Left hindlimb (tissue), 1 donor: ENCODE data around the gene PLEKHN1.
"Not testable (repeated sequence)": the region's sequence is repeated elsewhere in the genome, so short reads cannot be mapped to it uniquely, and the experiment has no call there.

Experiments
- DNase-seq: peaks from one replicate; pipeline ENCODE4 v3.0.0-alpha.2; 2018

PLEKHN1 gene

DNA sequence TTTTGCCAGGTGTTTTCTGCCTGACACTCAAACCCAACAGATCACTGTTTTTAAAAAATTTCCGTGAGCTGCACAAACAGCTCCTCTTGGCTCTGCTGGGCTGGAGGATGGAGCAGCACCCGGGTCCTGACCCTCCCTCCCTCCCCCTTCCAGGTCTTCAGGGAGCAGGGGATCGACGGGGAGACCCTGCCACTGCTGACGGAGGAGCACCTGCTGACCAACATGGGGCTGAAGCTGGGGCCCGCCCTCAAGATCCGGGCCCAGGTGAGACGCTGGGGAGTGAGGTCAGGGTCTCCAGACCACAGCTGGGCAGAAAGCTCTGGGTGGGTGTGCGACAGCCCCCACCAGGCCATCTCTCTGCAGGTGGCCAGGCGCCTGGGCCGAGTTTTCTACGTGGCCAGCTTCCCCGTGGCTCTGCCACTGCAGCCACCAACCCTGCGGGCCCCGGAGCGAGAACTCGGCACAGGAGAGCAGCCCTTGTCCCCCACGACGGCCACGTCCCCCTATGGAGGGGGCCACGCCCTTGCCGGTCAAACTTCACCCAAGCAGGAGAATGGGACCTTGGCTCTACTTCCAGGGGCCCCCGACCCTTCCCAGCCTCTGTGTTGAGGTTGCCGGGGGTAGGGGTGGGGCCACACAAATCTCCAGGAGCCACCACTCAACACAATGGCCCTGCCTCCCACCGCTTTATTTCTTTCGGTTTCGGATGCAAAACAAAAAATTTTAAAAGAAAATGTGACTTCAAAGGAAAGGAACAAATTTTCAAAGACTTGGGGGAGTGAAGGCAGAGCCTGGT lies 22.5 kb upstream of the PLEKHN1 start:
- DNase-seq, result no peak

DNA sequence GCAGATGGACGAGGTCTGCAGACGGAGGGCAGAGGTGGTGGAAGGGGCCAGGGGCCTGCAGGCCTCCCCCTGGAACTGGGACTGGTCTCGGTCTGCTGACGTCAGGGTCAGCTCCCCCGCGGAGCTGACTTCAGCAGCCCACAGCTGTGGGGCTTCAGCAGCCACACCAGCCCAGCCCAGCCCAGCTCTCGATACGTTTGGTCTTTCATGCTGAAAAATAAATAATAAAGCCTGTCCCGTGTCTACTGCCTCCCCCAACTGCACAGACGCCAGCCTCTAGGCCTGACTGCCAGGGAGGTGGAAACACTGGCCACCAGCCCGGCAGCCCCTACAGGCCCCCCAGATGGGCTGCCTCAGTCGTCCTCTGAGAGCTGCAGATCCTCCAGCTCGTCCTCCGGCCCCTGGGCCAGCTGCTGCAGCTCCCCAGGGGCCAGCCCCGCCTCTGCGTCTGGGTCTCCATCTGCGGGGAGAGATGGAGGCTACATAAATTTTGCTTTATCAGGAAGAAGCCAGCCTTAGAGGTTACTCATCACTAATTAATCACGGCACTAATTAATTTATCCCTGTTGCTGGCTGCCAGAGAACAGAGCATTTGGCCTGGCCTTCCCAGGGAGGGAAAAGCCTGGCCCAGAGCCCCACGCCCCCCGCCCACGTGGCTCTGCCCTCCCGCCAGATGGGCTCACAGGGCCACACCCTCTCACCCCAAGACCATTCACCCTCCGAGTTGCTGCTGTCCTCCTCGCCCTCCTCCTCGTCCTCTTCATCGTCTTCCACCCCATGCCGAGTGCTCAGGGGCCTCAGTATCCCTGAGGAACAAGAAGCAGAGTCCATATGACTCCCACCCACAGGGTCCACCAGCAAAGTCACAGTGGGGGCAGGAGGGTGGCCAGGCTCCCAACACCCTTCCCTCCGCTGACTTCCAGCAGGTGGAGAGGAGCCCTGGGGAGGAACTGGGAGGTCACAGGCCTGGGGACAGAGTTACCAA lies 21.6 kb upstream of the PLEKHN1 start:
- DNase-seq, result peak; percentile 61

DNA sequence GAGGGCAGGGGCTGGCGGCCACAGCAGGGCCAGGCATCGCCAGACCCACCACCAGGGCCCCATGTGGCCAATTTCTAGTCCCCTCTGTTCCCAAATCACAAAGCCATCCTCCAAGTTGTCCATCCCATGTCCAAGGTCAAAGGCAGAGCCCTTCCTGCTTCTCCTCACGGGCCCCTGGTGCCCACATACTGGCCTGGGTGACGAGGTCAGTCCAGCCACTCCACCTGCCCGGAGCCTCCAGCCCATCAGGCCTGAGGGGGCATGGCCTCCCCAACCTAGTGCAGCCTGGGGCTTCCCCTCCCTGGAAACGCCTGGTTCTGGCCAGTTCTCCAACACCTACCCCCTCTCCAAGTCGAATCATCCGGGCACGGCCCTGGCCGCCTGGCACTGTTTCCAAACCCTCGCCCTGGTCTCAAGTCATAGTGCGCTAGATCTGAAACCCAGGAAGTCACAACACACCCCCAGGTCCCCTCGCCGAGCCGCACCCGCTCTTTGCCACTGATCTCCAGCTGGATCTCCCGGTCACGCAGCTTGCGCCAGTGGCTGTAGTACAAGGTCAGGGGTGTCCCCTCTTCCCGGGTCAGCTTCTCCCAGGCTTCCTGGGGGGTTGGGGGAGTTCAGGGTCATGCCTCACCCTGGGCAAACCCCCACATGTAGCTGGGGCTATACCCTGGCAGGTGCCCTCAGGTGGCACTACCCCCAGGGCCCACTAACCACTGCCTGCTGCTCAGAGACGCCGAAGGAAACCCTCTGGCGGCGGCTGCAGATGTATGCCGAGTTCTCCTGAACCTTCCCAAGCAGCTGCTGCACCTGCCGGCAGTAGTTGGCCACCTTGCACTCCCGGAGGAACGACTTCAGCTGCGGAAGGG lies 20.4 kb upstream of the PLEKHN1 start:
- DNase-seq, result no peak

DNA sequence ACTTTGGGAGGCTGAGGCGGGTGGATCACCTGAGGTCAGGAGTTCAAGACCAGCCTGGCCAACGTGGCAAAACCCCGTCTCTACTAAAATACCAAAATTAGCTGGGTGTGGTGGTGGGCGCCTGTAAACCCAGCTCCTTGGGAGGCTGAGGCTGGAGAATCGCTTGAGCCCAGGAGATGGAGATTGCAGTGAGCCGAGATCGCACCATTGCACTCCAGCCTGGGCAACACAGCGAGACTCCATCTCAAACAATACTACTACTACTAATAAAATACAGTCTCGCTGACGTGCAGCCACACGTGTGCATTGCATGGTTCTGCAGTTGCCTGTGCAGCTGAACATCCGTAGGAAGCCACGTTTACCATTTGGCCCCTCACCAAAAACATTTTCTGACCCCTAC lies 19.5 kb upstream of the PLEKHN1 start:
- not testable (repeated sequence) for DNase-seq

DNA sequence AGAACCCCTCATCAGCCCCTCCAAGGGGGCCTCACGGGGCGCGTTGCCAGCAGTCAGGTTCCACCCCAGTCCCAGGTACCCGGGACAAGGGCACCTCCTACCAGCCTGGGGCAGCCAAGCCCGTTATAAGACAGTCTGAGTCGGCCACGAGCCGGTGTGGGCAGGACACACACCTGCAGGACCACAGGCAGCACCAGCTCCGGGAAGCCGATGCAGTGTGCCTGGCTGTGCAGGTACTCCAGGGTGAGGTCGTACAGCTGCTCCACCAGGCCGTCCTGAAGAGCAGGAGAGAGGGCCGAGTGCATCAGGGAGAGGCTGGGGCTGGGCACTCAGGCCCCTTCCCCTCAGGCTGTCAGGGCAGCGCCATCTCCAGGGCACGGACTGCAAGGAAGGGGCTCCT lies 18.3 kb upstream of the PLEKHN1 start:
- no peak for DNase-seq

DNA sequence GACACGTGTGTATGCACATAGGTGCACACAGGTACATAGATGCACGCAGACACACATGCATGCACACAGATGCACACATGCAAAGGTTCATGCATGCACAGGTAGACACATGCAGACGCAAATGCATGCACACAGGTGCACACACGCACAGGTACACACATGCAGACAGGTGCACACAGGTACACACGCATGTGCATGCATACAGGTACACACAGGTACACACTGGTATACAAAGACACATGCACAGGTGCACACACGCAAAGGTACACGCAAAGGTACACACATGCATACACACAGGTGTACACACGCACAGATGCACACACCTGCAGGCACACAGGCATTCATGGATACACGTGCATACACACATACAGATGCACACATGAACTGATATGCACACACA lies 16.0 kb upstream of the PLEKHN1 start:
- no peak for DNase-seq

DNA sequence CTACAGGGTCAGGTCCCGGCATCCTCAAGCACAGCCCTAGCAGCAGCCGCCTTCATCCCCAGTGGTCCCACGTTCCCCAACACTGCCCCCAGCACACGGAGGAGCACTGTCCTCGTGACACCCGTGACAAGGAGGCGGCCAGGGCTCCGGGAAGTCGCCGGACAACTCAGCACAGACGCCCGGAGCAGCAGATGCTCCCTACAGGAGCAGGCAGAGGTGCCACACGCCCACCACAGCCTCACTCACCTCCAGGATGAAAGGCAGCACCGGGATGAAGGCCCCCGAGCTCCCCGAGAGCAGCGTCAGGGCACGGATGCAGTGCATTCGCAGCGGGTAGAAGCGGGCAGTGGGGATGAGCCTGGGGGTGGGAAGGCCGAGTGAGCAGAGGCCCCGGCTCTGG lies 15.4 kb upstream of the PLEKHN1 start:
- DNase-seq, result no peak

DNA sequence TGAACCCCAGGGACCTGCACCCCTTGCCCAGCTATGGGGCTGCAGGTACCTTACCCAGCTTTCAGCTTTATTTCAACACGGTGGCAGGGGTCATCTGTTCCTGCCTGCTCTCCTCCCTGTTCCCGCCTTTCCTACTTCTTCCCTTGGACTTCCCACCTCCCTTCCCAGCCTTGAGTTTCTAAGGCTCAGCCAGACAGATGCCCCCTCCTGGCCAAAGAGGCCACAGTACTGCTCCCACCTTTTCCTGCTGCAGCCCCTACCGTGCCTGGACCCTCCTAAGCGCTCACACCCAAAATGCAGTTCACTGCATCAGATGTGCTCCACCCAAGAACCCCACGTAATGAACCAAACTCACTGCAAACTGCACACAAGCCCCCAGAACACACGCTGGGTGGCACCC lies 14.9 kb upstream of the PLEKHN1 start:
- no peak for DNase-seq

DNA sequence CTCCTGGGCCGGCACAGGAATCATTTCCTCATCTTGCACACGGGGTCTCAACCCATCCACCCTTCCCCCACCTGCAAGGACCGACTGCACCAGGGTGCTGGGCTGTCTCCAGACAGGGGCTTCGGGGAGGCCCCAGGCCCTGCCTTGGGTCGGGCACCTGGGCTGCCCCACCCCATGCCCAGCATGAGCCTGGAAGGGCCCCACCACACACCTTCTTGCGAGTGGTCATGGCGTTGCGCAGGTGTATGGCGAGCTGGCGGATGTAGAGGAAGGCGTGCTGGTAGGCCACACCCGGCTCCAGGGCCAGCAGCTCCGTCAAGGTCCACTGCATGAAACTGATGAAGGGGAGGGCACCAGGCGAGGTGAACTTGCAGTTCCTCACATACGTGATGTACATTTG lies 14.1 kb upstream of the PLEKHN1 start:
- no peak for DNase-seq

DNA sequence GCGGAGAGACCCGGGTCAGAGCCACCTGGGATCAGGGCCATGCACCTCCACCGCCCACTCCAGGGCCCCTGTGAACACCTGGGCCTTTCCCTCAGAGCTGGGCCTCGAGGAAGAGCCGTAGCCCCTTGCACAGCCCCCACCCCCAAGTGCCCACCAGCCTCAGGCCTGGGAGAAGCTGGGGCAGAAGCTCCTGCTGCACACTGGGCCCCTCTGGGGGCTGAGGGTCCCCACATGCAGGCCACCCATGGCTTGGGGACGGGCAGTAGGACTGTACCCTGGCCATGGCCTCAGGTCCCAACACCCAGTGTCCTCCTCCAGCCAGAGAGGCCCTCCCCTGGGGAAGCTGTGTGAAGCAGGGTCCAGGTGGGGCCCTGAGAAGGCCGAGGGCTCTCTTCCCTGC lies 13.7 kb upstream of the PLEKHN1 start:
- no peak for DNase-seq

DNA sequence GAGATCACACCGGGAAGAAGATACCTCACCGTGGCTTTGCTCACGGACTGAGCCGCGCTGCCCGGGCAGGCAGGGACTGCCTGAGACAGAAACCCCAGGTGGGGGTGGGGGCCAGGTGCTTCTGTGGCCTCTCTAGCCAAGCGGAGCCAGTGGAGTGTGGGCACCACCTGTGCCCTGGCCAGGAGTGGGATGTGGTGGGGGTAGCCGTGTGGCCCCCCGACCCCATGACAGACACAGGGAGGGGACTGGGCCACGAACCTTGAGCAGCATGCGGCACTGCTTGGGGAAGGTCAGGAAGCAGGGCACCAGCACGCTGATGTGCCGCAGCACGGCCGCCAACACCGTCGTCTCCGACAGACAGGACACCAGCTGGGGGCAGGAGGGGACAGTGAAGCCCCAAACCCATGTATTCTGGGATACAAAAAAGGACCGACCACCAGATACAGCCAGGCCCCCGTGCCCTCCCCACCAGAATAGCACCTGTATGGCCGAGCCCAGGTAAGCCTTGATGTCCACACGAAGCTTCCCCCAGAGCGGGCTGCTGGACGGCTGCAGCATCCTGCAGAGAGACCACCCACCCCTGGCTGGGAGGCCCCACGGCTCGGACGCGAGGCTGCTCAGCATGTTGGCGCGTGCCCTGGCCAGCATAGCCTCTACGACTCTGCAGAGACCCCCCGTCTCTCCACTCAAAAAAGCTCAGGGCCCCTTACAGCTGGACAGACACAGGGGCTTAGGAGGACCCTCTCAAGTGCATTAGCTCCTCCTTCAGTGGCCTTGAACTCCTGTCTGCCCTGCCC lies 12.6 kb upstream of the PLEKHN1 start:
- no peak for DNase-seq

DNA sequence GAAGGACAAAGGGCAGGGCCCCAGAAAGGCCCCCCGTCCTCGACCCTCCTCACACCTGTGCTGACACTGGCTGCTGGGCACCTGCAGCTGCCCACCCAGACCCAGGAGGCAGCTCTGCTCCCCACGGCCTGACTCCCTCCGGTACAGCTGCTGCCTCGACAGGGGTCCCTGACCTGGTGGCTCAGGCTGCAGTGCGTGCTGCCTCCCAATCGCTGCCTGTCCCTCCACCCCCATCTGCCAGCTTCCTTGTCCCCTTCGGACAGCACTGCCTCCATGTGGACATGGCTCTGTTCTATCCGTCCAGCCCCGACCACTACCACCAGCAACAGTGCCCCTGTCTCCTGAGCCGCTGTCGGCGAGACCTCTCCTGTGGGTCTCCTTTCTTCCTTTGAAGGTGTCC lies 11.4 kb upstream of the PLEKHN1 start:
- no peak for DNase-seq

DNA sequence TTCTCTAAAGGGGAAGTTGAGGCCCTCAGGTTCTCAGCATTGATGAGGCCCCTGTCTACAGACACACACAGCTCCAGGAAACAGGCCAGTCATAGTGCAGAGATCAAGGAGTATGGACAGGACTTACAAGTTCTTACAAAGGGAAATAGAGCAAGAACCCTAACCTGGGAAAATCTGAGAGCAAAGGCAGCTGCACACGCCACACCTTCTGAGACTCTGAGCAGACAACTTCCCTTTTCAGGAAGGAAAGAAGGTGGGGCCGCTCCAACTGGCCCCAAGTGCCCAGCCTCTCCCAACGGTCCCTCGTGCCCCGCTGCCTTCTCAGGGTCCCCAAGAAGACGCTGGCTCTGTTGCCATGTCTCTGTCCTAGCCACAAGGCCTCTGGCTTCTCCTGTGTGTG lies 10.8 kb upstream of the PLEKHN1 start:
- DNase-seq, result no peak

DNA sequence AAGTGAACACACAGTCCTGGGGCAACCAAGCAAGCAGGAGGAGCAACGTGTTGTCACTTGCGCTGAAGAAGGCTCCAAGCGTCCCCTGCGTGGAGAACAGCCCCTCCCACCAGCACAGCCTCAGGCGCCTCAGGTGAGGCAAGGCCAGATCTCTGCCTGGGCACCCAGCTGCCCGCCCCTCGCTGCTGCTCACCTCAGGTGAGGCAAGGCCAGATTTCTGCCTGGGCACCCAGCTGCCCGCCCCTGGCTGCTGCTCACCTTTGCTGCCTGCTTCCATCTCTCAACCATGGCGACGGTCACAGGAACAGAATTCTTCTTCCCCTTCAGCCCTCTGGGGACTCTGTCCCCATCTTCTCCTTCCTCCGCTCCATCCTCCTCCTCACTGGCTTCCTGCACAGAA lies 9.6 kb upstream of the PLEKHN1 start:
- DNase-seq, result no peak

DNA sequence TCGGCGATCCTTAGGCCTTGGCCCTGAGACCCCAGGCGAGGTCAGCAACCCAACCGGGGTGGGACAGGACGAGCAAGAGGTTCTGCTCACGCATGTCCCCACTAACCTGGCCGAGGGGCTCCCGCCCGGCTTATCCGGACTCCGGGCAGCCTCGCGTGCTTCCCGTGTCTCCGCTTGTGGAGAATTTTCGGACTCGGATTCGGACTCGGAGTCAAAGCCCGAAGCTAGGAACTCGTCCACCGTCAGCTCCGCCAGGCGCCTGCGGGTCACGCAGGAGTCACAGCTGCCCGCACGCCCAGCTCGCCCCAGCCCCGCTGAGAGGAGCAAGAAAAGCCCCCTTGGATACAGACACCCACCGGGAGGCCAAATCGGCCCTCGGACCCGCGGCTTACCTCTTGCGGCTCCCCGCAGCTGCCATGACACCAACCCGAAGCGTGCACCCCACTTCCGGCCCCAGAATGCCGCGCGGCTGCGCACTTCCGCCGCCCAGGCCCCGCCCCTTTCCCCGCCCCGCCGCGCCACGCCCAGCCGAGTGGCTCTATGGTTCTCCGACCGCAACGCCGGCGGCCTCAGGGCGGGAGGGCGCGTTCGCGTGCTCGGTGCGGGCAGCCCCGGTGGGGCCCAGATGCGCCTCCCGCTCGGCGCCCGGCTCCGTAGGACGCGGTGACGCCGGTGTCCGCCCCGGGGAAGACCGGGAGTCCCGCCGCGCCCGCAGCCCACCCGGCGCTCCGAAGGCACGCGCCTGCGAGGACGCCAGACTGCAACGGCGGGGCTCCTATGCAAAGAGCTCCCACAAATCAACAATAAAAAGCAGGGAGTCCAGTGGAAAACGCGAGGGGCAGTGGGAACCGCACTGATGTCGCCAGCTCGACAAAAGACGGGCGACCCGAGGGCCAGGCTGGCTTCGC lies 7.2 kb upstream of the PLEKHN1 start, which contains the start of gene NOC2L:
TSS of gene NOC2L (minus strand) at position 434 of the 908 bp plus-strand sequence. CDS start at position 418, 16 bp downstream.
- DNase-seq, result peak; percentile 95

DNA sequence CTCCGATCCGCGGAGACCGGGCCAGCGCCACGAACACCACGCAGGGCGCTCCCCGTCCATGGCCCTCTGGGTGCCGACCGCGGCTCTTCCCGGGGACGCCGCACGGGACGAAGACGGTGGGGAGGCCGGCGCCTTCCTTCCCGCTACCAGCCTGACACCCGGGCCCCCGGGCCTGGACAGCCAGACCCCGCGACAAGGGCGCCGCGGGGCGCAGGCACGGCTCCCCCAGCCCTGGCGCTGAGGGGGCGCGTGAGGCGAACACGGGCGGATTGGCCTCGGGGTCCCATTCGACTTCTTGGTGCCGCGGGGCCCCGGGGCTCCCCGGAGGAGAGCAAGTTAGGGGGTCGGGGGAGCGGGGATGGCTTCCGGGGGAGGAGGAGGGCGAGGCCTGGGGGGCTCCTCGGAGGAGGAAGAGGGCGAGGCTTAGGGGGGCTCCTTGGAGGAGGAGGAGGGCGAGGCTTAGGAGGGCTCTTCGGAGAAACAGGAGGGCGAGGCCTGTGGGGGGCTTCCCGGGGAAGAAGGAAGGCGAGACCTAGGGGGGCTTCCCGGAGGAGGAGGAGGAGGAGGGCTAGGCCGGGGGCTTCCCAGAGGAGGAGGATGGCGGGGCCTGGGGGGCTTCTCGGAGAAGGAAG lies 6.4 kb upstream of the PLEKHN1 start:
- DNase-seq, result no peak

DNA sequence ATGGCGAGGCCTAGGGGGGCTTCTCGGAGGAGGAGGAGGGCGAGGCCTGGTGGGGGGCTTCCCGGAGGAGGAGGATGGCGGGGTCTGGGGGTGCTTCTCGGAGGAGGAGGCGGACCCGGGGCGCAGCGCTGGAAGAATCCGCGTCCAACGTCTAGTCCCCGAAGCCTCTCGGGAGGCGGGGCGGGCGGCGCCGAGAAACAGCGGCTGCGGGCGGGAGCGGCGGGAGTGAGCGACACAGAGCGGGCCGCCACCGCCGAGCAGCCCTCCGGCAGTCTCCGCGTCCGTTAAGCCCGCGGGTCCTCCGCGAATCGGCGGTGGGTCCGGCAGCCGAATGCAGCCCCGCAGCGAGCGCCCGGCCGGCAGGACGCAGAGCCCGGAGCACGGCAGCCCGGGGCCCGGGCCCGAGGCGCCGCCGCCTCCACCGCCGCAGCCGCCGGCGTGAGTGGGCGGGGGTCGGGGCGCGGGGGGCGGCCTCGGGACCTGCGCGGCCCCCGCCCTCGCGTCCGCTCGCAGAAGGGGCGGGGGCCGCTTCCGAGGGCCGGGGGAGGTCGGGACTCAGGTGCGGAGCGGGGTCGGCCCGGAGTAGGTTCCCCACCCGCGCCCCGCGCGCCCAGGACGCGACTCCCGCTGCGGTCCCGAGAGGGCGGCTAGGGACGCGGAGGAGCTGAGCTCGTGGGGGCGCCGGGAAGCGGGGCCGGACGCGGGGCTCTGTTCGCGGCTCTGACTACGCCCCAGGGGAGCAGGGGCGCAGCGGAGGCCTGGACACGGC lies 5.7 kb upstream of the PLEKHN1 start, which contains the start of gene KLHL17:
TSS of gene KLHL17 (plus strand) at position 222 of the 769 bp plus-strand sequence. CDS start at position 332, 110 bp downstream.
- peak; percentile 79 for DNase-seq

DNA sequence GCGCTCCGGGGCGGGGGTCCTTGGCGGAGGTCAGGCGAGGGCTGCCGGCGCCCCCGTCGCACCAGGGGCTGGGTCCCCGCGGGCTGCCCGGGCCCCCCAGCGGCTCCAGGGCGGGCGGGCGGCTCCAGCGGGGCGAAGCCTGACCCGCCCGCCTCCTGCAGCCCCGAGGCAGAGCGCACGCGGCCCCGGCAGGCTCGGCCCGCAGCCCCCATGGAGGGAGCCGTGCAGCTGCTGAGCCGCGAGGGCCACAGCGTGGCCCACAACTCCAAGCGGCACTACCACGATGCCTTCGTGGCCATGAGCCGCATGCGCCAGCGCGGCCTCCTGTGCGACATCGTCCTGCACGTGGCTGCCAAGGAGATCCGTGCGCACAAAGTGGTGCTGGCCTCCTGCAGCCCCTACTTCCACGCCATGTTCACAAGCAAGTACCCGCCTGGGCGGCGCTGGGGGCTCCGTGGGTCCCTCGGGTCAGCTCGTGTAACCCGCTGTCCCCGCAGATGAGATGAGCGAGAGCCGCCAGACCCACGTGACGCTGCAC lies 5.1 kb upstream of the PLEKHN1 start:
- DNase-seq, result no peak
